ENCODE measurements around the gene RNF186. TPM values are rescaled to one million over a fixed set of nuclear protein-coding genes. Genes with fewer than 3 reads are reported as not detected.

The RNF186 gene
- polyA plus RNA-seq, 3 donors, result 0.28 to 0.35 TPM; not detected in 1

DNA sequence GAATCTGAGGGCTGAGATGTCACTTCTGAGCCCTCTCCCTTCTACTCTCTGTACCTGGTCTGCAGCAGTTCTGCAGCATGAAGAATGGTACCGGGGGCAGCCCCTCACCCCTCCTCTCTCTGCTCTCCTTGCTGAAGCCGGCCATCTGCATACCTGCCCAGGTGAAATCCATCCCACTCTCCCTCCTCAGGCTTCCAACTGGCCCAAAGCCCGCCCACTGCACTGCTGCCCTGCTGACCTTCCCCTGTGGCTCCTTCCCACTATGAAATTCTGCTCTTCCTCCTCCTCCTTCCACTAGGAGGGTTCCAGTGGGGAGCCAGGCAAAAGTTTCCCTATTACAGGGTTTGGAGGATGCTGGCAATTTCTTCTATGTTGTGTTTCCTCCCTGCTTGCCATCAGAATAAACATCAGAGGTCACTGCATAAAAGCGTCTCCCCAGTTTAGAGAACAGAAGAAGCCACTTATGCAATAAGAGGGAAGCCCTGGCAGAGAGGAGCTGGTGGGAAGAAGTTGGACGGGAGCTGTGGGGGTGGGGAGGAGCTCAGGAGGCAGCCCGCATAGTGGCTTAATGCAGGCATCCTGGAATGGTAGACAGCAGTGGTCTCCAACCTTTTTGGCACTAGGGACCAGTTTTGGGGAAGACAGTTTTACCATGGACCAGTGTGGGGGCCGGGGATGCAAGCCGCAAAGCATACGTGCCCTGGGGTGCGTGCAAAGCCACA is 45.7 kb downstream of the RNF186 start:
- DNase-seq (ENCODE audit: low read depth in 3 of 3, low spot score in 2 of 3), result no peak

DNA sequence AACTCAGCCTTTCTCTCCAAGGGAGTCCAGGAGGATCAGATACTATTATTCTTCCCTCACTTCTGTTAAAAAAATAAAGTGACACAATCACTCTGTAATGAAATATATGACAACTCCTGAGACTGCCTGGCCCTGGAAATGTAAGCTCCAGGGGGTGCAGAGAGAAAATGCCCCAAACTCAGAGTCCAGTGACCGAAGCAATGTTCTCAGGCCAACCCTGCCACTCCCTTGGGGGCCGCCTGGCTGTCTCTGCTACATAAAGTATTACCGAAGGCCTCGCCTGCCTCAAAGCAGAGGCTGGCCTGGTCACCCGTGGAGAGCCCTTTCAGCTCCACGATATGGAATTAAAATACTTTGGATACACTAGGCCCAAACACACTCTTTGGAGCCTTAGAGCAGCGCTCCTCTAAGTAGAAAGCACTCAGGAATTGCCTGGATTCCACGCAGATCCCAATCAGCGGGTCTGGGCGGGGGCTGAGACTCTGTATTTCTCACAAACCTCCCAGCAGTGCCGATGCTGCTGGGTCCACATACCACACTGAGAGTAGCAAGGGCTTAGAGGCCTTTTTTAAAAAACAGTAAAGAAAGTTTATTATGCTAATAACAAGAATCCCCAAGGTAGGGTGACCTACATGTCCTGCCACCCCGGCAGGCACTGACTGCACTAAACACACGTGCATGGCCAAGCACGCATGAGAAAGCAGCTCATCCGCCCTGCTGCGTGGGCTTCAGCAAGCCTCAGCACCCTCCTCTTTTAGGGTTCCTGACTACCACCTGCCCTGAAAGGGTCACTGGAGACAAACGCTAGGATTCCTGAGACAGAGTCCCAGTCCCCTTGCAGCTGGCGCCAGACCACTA is 46.5 kb downstream of the RNF186 start:
- DNase-seq (ENCODE audit: low read depth in 3 of 3, low spot score in 2 of 3), result no peak

DNA sequence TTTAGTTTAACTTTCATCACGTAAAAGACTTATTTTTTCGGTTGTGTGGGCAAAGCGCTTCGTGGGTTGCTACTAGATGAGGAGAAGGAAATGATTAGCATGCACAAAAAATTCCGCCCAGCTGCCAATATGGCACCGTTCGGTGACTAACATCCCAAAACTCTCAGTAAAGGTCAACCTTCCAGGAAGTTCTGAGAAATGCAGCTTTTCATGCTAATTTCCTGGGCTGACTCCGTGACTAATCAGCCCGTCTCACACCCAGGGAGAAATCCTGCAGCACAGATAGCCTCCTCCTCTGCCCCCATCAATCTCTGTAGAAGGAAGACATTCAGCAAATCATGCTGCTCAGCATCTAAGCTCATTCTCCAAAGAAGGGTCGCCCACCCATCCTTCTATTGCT is 49.5 kb downstream of the RNF186 start:
- DNase-seq (ENCODE audit: low read depth in 3 of 3, low spot score in 2 of 3), result no peak

DNA sequence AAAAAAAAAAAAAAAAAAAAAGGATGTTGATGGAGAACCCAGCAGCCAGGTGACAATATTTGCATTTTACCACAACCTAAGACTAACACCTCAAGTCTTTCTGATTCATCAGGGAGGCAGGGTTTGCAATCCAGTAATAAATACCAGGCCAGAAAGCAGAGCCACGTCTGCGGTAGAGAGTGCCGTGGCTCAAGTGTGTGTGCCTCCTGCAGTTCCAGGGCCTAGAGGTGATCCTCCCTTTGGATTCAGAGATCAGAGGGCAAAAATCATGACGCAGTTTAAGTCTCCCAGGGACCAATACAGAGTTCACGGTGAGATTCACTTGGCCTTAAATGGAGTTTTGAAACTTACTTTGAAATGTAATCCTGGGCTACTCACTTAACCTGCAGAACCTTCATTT is 50.2 kb downstream of the RNF186 start:
- DNase-seq (ENCODE audit: low read depth in 3 of 3, low spot score in 2 of 3), result no peak

Other genes starting within 250 kb of the RNF186 start
- 10 to 100 TPM; 20.5 to 23.9 (median 21.4) TPM for gene NBL1, start 171.0 kb downstream of the RNF186 start, polyA plus RNA-seq (ENCODE audit: insufficient read length in 3 of 3)
- gene HTR6, start 150.4 kb downstream of the RNF186 start, polyA plus RNA-seq (ENCODE audit: insufficient read length in 3 of 3), result 1 to 10 TPM; 1.3 to 1.4 (median 1.4) TPM
- gene TMCO4, start 15.4 kb downstream of the RNF186 start, polyA plus RNA-seq (ENCODE audit: insufficient read length in 3 of 3), result 10 to 100 TPM; 16.5 to 18.4 (median 17.8) TPM
- 10 to 100 TPM; 12.3 to 20.0 (median 16.8) TPM for gene OTUD3, start 67.1 kb upstream of the RNF186 start, polyA plus RNA-seq (ENCODE audit: insufficient read length in 3 of 3)
- not detected for gene PLA2G2E, start 108.3 kb upstream of the RNF186 start, polyA plus RNA-seq (ENCODE audit: insufficient read length in 3 of 3)
- gene PLA2G2A, start 164.3 kb upstream of the RNF186 start, polyA plus RNA-seq (ENCODE audit: insufficient read length in 3 of 3), result not detected